ENCODE results near the gene RASSF5.

RASSF5 gene

DNA sequence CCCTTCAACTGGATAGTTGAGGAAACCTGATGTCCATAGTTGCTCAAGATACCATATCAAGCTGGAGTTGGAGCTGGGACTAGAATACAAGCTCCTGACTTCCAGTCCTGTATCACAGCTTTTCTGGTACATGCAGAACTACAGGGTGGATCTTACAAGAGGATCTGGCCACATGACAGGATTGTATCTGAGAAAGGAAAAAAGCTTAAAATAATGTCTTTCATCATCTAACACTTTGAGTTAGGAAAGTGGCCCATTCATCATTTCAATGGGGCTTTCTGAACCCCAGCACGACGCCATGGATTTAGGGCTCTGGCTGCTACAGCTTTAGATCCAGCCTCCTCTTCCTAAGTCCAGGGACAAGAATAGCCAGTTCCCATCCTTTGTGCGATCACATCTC, 46.9 kb downstream of the RASSF5 start:
- DNase-seq, result no peak

DNA sequence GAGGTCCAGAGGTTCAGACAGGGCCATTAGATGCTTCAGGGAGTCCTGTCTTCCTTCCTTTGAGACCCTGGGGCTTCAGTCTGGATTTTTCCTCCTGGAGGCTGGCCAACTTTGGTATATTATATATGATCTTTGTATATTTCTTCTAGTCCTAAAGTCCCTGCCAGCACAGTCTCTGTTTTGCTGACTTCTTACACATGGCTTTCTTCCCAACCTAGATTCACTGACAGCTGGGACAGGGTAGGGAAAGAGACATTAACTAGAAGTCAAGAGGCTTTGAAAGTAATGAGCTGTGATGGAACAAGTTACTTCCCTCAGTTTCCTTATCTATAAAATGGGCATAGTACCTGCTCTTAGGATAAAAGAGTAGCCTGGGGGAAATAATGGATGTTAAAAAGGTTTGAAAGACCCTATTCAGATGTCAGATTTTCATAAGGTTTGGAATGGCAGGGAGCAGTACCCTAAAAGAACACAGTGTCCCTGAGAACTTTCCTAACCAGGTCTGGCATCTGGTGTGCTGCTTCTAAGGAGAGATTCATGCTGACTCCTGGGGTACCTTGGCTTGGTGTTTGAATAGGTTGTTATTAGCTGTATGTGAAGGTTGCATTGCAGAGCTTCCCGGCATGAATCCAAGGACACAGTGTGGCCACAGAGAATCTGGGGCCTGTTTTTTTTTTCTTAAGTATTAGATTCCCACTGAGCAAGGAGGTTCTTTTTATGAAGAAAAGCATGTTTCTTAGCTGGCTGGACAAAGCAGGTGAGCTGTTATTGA, 47.6 kb downstream of the RASSF5 start:
- DNase-seq, result no peak

DNA sequence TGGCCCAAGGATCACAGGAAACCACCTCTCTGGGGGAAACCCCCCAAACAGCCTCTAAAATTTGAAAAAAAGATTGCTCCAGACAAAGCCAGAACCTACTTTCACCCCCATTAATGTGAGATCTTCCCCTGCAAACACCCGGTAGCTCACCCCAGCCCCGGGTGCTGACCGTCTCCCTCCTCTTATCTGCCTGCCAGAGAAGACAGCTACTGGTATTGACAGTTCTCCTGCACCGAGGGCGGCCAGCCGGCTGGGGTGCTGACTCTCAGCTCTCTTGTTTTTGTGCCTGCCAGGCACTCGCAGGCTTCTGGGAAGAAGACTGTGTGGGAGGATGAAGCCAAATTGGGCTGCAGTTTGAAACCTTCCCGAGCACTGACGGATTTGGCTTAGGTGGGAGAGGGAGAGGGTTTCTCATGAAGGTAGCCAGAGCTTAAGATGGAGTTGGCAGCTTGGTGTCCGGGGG, 48.2 kb downstream of the RASSF5 start:
- no peak for DNase-seq

DNA sequence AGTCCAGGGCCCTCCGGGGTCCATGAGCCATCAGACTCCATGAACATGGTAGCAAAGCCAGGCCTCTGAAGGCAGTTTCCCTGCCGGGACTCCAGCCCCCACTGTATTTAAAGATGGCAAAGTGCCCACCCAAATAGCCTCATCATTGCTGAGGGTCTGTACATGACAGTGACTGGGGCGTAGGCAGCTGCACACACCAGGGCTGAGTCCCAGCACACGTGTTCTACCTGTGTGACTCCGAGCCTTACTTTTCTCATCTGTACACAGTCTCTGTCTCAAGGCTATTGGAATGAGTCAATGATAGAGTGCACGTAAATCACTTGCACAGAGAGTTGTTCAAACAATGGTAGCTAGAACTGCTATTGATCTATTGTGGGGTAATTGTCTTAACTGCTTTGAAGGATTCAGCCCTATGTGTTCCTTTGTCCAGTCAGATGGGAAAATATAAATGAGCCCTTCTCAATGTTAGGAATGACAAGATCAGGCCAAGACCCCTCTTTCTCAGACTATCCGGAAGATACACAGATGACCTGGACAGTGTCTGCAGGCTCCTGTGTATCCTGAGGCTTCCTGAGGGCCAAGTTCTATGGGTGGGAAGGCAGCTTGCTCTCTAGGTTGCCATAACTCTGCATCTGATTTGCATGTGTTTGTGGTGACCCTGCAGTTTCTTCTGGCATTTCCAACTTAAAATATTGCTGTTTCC, 48.9 kb downstream of the RASSF5 start:
- DNase-seq, result no peak

DNA sequence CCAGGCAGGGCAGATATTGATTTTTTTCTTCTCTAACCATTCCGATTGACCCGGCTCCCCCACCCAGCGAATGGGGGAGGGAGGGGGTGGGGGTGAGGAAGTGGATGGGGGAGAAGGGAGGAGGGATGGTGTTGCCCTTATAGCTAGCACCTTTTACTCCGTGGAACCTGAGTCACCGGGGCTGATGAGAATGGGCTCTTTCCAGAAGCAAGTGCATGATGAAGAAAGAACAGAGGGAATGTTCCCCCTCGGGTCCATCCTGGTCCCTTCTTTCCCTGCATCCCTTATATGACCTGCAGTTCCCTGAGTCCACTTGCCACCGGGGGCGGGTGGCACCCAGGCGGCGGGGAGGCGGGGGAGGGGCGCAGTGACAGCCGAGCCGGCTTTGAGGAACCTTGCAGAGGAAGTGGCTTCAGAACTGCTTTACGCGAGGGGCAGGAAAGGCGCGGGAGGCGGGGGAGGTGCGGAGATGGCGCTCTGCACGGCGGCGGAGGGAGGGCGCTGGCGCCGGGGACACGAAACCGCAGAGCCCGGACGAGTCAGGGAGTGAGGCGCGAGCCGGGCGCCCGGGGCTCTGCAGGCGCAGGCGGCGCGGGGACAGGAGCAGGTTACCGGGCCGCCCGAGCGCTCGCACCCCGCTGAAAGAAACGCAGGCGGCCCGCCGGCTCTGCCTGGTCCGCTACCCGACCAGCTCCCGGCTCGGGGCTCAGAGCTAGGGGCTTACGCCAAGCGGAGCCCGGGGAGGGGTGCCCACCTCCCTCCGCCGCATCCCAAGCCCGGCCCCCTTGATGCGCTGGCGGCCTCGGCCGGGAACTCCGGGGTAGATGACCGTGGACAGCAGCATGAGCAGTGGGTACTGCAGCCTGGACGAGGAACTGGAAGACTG, 49.7 kb downstream of the RASSF5 start:
- peak; percentile 80 to 83 for DNase-seq

DNA sequence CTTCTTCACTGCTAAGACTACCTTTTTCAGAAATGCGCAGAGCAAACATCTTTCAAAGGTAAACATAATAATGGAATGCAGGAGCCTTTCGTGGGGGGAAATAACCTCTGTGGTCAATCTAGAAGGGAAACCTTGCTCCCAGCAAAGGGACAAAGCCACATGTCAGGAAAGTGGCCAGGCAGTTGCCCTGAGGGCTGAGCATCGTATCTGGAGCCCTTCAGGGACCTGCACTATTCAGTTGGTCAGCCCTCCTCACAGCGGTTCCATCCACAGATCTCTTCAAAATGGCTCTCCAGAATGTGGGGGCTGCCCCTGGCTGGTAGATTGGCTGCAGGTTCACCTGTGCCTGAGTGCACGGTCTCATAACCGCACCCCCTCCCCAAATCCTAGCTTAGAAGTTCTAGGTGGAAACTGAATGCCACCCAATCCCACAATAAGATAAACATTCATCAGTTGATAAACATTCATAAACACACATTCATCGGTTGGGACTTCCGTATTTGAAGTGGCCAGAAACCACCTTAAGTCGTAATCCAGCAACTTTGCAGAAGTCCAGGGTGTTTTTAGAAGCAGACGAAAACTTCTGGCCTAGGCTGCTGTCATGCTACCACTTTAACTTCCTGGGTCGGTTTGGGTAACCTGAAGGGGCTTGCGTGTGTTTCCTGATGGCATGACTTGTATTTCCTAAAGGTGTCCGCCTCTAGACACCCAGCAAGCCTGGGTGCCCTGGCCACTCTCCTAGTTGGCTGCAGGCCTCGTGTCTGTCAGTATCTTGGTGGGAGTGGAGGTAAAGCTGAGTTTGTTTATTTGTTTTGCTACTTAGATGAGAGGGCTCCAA, 50.5 kb downstream of the RASSF5 start:
- no peak for DNase-seq

DNA sequence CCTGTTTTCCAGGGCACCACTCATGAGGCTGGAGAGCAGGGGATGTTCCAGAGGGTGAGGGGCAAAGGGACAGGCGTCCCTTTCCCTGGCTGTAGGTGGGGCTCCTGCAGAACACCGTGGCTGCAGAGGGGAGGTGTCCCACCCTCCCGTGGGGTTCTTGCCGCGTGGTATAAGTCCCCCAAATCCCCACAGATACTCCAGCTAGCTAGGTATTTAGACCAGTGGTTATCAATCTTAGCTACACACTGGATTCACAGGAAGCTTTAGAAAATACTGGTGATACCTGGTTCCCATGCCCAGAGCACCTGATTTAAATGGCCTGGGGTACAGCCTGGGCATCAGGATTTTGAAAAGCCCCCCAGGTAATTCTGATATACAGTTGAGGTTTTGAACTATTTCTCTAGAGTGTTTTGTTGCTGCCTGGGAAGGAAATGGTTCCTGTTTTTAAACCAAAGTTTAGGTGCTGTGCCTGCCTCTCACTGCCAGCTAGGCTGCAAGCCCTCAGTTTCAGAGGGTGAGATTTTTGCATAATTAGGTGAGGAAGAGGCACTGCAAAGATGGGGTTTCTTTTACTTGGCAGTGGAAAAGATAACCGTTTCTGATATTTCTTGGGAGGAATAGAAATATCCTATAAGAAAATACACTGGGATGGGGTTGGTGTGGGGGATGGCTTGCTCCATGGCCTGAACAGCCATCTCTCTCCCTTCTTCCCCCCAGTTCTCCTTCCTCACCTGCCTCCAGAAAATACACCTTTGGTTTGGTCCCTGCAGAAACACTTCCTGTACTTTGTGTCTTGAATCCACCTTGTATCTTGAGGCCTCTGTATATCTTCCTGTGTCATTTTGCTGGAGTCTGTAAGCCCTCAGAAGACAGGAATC, 51.7 kb downstream of the RASSF5 start:
- DNase-seq, result no peak

DNA sequence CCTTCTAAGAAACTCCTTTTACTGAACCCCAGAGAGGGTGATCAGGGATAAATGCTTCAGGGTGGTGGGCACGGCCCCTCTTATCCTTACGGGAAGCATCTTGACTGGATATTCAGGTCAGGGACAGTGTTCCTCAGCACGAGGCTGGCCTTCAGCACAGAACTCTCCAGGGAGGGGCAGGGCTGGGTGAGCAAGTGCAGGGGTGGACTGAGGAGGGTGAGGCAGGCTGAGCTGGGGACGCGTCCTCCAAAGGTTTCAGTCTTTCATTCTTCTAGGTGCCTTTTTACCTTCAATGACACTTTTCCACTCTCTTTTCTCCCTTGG, 52.3 kb downstream of the RASSF5 start:
- DNase-seq, result no peak

DNA sequence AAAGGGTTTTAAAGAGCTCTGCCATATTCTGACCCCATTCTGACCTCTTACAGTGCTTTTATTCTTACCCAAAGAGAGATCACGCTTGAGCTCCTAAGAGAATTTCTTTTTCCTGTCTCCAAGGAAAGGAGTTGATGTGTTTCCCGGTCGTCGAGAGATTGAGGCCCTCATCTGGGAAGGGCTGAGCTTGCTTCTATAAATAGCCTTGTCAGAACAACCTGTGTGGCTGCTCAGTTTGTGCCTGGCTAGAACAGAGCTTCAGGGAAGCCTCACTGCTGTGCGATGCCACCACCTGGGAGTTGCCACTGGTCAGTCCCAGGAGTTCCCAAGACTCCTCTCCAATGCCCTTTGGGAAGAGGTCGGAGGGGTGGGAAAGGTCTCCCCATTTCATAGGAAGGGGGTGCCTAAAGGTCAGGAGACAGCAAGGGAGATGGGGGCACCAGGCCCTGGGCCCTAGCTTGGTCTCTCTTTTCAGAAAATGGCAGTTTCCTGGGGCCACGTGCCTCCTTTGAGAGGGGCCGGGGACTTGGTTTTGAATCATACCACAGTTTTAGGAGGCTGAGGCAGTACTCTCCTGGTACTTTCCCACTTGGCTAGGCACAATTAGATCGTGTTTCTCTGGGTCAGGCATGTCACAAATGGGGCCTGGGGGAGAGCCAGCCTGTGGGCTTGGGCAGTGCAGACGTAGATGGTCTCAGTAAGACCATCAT, 52.8 kb downstream of the RASSF5 start:
- no peak for DNase-seq

DNA sequence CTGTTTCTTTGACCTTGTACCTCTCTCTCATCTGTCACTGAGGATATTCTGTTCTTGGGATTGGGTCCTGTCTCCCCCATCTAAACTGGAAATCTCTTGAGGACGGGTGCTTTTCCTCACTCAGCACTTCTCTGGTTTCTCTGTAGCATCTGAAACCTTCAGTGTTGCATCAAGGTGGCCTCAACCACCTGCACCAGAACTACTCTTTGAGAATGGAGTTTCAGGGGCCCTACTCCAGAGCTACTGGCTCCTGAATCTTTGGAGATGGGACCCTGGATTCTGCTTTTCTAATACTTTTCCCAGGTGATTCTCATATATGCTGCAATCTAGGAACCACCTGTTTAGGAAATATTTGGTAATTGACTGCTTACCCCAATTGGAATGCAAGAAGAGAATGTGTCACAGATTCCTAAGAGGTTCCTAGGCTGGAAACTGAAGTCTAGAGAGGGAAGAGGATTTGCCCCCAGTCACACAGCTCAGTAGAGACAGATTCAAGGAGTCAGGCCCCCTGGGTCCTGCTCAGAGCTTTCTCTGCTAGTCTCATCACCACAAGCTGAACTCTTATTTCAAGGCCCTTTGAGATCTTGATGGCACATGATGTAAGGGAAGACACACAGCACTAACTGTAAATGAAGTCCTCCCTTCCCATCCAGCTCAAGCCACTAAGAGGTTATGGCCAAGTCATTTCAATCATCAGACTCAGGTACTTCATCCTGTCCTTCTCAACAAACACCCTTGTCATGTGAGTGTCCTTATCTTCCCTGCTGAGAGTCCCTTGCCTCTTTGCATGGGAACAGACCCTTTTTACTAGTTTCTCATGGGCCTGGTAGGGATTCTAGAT, 56.3 kb downstream of the RASSF5 start:
- no peak for DNase-seq

DNA sequence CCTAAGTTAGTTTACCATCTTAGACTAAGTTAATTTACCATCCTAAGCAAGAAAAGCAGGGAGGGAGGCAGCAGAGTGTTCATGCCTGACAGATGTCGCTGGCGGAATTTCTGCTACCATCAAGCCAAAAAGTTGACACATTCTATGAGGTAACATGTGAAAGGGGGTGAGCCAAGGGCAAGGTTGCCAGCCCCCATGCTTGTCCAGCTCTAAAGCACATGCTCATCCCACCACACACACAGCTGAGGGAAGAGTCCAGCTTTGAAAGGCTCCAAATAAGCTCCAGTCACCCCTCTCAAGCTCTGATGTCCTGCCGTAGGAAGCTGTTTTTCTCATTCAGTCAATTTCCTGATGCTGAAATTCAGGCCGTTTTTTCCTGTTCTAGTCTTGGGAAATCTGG, 58.7 kb downstream of the RASSF5 start:
- no peak for DNase-seq

DNA sequence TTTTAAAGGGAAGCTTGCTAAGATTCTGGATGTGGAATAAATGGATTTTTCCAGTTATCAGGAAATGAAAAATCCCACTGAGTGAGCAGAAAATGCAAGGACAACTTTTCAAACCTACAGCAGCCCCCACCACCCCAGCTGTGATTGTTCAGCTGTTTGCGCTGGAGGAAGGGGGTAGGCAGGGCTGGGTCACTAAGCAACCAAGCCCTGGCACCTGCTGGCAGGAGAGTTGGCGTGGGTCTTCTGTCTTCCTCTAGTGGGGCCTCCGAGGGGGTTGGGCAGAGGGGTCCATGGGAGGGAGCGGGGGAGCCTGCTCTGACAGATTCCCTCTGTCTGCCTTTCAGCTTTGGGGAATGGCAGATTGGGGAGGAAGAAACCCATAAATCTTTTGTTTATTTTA, 59.7 kb downstream of the RASSF5 start:
- DNase-seq, result no peak

DNA sequence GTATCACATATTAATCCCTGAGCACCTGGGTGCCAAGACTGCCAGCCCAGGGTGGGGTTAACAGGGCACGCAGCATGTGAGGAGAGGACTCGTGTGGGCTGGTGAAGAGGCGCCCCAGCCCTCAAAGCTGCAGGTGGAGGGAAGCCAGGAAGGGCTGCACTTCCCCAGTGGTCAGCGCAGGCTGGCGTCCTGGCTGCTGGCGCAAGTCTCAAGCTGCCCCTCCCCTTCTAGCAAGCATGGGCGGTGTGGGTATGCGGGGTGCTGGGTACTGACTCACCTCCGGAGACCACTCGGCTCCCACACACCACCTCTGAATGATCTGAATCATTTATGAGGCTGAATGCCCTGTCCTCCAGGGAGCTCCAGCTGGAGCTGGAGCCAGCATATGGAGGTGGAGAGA, 60.9 kb downstream of the RASSF5 start:
- no peak for DNase-seq

DNA sequence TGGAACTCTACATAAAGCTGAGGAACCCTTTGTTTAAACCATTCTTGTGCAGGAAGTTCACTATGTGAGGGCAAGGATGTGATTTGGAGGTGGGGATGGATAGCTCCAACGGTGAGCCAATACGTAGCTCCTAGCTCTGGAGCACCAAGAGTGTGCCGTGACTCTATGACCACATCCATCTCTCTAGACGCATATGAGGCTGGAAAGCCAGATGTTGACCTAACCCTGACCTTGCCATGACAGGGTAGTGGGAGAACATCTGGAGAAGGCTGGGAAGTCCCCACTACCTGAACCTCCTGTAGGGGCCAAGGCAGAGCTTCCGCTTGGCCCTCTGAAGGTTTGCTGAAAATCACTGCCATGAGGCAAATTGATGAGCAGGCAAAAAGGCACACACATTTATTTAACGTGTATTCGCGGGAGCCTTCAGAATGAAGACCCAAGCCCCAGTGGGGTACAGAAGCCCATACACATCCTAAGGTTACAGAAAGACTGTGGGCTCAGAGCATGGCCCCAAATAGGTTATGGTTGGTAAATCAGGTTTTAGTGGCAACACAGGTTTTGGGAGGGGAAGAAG, 61.5 kb downstream of the RASSF5 start:
- DNase-seq, result no peak

DNA sequence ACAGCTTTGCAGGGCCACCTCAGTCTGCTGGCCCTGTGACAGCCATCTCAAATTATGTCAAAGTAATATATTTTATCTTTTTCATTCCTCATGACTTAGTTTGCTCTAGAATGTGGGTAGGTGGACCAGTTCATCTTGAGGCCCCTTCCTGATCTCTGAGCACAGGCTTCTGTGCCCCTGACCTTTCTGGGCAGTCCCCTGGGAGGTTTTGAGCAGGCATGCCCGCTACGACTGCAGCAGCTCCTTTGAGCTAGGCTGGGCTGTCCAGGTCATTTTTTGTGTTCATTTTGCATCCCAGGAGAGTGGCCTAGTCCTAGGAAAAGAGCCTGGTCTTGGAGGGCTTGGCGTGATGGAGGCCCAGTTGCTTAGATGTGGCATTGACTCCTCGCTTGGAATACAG, 62.2 kb downstream of the RASSF5 start:
- DNase-seq, result no peak

DNA sequence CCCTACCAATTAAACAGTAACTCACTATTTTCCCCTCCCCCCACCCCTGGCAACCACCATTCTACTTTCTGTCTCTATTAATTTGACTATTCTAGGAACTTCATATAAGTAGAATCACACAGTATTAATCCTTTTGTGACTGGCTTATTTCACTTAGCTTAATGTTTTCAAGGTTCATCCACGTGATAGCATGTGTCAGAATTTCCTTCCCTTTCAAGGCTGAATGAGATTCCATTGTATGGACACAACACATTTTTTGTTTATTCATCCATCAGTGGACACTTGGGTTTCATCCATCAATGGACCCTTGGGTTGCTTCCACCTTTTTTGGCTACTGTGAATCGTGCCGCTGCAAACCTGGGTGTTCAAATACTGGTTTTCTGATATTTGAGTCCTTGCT, 63.2 kb downstream of the RASSF5 start:
- no peak for DNase-seq

DNA sequence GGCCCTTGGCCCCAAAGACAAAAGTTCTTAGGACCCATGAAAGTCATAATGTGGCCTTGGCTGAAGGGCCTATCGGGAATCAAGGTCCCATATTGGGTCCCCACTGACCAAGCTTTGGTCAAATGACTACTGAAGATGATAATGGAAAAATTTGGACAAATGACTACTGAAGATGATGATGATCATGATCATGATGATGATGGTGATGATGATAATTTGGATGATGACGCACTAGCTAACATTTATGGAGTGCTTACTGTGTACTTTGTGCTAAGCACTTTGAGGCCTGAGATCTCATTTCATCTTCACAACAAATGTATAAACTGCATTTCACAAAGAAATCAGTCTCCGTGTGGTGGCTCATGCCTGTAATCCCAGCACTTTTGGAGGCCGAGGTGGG, 65.5 kb downstream of the RASSF5 start:
- DNase-seq, result no peak

DNA sequence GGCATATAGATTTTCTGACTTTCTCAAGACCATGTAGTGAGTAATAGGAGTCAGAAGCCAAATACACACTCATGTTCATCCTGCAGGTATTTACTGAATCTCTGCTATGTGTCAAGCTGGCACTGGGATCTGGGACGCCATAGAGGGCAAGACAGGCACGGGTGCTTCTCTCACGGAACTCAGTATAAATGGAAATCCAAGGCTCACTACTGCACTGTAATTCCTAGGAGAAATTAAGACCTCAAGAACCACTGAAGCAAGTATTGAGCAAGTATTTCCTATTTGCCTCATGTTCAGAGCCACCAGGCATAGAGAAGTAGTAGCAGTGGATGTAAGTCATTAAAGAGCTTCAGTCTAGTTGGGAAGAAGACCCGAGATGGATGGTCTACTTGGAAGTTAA, 66.0 kb downstream of the RASSF5 start:
- no peak for DNase-seq

DNA sequence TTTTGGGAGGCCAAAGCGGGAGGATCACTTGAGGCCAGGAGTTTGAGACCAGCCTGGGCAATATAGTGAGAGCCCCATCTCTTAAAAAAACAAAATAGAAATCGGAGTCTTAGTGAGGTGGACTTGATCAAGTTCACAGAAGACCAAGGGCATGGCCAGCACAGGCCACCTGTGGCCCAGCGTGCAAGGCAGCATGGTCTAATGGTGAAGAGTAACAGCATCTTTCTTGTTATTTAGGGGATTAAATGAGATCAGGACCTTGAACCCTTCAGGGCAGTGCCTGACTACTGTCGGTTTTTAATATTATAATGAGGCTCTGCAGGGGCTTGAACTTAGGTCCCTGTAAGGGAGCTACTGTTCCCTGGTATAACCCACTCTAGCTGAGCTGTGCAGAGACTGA, 66.4 kb downstream of the RASSF5 start:
- no peak for DNase-seq
